Measurements from ENCODE around the gene NHERF2. TPM values are rescaled to one million over a fixed set of nuclear protein-coding genes. Genes with fewer than 3 reads are reported as not detected.

Gene NHERF2
- total and polyA plus RNA-seq, 2 experiments from 2014 or later, result 12.0 to 16.5 TPM

DNA sequence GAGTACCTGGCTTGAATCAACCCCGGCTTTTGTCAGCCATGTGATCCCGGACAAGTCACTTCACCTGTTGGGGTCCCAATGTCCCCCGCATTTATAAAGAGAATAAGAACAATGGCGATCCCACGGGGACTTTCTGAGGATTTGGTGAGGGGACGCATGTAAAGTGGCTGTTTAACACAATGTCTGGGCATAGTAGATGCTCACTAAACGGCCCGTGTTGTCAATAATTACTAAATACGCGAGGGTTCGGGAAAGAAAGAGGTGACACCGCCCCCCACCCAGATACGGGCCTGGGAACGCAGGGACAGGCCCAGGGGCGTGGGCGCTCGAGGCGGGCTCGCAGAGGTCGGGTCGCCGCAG, 35.1 kb upstream of the NHERF2 start:
- Histone ChIP-seq H3K27ac (ENCODE audit: low read depth) (no peak overlapping the region), H3K4me1 (ENCODE audit: insufficient read depth) (peaks cover 7% of the 10 kb centered on the region; the same call in 1 of the 2 replicates), H3K27me3 (ENCODE audit: insufficient read depth) (peaks cover 33% of the 10 kb centered on the region), H3K9me2 (ENCODE audit: insufficient read depth) (no peaks in the 10 kb centered on the region), H3K79me2 (replicated peaks; ENCODE audit: insufficient read depth) (peaks cover 4% of the 10 kb centered on the region; the same call in 1 of the 2 replicates), H2AFZ (no peak overlapping the region), H3K36me3 (ENCODE audit: insufficient read depth) (no peaks in the 10 kb centered on the region), H3F3A (replicated peaks; ENCODE audit: low read depth) (peaks cover 23% of the 10 kb centered on the region), H3K4me2 (peak overlapping the region; percentile 97), H4K20me1 (replicated peaks; ENCODE audit: insufficient read depth) (no peaks in the 10 kb centered on the region; the same call in 1 of the 2 replicates), H3K4me3 (peak overlapping the region; percentile 86)
- peak overlapping the region; percentile 74 for H3K4me3 Mint-ChIP-seq
- ATAC-seq (no peak; the same call in 2 of the 3 replicates), DNase-seq (ENCODE audit: low spot score) (no peak)
- no peak for TF ChIP-seq STAT1 (IDR thresholded peaks at IDR 0.05; ENCODE audit: unreplicated experiment)
- no peak for TF ChIP-seq POLR2AphosphoS5 (IDR thresholded peaks at IDR 0.05; ENCODE audit: low read depth)
- TF ChIP-seq, protein P1, sequence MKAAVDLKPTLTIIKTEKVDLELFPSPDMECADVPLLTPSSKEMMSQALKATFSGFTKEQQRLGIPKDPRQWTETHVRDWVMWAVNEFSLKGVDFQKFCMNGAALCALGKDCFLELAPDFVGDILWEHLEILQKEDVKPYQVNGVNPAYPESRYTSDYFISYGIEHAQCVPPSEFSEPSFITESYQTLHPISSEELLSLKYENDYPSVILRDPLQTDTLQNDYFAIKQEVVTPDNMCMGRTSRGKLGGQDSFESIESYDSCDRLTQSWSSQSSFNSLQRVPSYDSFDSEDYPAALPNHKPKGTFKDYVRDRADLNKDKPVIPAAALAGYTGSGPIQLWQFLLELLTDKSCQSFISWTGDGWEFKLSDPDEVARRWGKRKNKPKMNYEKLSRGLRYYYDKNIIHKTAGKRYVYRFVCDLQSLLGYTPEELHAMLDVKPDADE (IDR thresholded peaks at IDR 0.05), result no peak
- peak; percentile 22 for TF ChIP-seq EZH2 (IDR thresholded peaks at IDR 0.05; ENCODE audit: low read depth, unreplicated experiment)
- no peak for TF ChIP-seq CTCF (conservative IDR thresholded peaks at IDR 0.05; ENCODE audit: low read depth in 2 of 2)
- no peak for TF ChIP-seq NANOG (IDR thresholded peaks at IDR 0.05; ENCODE audit: borderline replicate concordance)
- TF ChIP-seq, protein P2, sequence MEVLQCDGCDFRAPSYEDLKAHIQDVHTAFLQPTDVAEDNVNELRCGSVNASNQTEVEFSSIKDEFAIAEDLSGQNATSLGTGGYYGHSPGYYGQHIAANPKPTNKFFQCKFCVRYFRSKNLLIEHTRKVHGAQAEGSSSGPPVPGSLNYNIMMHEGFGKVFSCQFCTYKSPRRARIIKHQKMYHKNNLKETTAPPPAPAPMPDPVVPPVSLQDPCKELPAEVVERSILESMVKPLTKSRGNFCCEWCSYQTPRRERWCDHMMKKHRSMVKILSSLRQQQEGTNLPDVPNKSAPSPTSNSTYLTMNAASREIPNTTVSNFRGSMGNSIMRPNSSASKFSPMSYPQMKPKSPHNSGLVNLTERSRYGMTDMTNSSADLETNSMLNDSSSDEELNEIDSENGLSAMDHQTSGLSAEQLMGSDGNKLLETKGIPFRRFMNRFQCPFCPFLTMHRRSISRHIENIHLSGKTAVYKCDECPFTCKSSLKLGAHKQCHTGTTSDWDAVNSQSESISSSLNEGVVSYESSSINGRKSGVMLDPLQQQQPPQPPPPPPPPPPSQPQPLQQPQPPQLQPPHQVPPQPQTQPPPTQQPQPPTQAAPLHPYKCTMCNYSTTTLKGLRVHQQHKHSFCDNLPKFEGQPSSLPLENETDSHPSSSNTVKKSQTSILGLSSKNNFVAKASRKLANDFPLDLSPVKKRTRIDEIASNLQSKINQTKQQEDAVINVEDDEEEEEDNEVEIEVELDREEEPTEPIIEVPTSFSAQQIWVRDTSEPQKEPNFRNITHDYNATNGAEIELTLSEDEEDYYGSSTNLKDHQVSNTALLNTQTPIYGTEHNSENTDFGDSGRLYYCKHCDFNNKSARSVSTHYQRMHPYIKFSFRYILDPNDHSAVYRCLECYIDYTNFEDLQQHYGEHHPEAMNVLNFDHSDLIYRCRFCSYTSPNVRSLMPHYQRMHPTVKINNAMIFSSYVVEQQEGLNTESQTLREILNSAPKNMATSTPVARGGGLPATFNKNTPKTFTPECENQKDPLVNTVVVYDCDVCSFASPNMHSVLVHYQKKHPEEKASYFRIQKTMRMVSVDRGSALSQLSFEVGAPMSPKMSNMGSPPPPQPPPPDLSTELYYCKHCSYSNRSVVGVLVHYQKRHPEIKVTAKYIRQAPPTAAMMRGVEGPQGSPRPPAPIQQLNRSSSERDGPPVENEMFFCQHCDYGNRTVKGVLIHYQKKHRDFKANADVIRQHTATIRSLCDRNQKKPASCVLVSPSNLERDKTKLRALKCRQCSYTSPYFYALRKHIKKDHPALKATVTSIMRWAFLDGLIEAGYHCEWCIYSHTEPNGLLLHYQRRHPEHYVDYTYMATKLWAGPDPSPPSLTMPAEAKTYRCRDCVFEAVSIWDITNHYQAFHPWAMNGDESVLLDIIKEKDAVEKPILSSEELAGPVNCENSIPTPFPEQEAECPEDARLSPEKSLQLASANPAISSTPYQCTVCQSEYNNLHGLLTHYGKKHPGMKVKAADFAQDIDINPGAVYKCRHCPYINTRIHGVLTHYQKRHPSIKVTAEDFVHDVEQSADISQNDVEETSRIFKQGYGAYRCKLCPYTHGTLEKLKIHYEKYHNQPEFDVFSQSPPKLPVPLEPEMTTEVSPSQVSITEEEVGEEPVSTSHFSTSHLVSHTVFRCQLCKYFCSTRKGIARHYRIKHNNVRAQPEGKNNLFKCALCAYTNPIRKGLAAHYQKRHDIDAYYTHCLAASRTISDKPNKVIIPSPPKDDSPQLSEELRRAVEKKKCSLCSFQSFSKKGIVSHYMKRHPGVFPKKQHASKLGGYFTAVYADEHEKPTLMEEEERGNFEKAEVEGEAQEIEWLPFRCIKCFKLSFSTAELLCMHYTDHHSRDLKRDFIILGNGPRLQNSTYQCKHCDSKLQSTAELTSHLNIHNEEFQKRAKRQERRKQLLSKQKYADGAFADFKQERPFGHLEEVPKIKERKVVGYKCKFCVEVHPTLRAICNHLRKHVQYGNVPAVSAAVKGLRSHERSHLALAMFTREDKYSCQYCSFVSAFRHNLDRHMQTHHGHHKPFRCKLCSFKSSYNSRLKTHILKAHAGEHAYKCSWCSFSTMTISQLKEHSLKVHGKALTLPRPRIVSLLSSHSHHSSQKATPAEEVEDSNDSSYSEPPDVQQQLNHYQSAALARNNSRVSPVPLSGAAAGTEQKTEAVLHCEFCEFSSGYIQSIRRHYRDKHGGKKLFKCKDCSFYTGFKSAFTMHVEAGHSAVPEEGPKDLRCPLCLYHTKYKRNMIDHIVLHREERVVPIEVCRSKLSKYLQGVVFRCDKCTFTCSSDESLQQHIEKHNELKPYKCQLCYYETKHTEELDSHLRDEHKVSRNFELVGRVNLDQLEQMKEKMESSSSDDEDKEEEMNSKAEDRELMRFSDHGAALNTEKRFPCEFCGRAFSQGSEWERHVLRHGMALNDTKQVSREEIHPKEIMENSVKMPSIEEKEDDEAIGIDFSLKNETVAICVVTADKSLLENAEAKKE (CRISPR knock-in tag; IDR thresholded peaks at IDR 0.05), result no peak
- TF ChIP-seq CREB1 (CRISPR knock-in tag; IDR thresholded peaks at IDR 0.05; ENCODE audit: low read depth), result no peak
- peaks cover 15% of the 10 kb centered on the region for H3K4me1 Mint-ChIP-seq
- no peak overlapping the region for H3K27ac Mint-ChIP-seq
- H3K27me3 Mint-ChIP-seq (ENCODE audit: insufficient read depth, low read depth, poor library complexity), result peaks cover 39% of the 10 kb centered on the region
- peaks cover 7% of the 10 kb centered on the region for H3K36me3 Mint-ChIP-seq (ENCODE audit: low read depth)
- H3K9me3 Mint-ChIP-seq, result no peaks in the 10 kb centered on the region
